ENCODE results near the gene NELL1.

The NELL1 gene

DNA sequence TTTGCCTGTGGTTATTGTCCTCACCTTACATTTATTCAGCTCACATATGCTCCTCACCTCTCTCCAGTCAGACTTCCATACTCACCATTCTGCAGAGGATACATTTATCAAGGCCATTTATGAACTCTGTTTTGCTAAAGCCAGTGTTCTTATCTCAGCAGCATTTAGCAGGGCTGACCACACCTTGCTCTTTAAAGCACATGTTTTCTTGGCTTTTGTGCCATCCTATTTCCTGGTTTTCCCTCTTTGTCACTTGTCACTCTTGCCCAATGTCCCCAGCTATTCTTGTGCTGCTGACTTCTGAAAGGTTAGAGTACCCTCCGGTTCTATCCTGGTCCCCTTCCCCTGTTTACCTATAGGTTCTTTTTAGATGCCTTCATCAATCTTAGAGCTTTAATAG is 446.6 kb downstream of the NELL1 start:
- Histone ChIP-seq H2BK120ac (ENCODE audit: insufficient read depth, low read length, poor library complexity) (no peak overlapping the region), H3K18ac (ENCODE audit: low read length) (no peak overlapping the region), H2BK12ac (ENCODE audit: low read length) (no peak overlapping the region), H3K14ac (ENCODE audit: low read length) (no peak overlapping the region), H3K9ac (ENCODE audit: low read length) (no peak overlapping the region), H2BK5ac (ENCODE audit: low read depth, low read length, poor library complexity) (no peak overlapping the region), H4K8ac (ENCODE audit: low read depth, low read length) (no peak overlapping the region), H2AFZ (ENCODE audit: insufficient read depth, low read length, poor library complexity) (no peak overlapping the region), H3K23ac (ENCODE audit: low read length) (no peak overlapping the region), H4K91ac (ENCODE audit: low read depth, low read length) (no peak overlapping the region), H3K79me1 (ENCODE audit: low read length) (no peaks in the 10 kb centered on the region), H3K79me2 (ENCODE audit: control insufficient read depth, insufficient read depth, low read length, poor library complexity) (no peaks in the 10 kb centered on the region), H3K4me1 (ENCODE audit: control insufficient read depth in 1 of 2, insufficient read depth in 2 of 2, low read length in 2 of 2) (no peaks in the 10 kb centered on the region), H3K36me3 (ENCODE audit: control insufficient read depth in 1 of 2, insufficient read depth in 2 of 2, low read length in 2 of 2) (no peaks in the 10 kb centered on the region), H3K9me3 (ENCODE audit: insufficient read depth, low read depth, low read length) (no peaks in the 10 kb centered on the region), H3K4me2 (ENCODE audit: low read length) (no peak overlapping the region), H3K4ac (ENCODE audit: low read depth, low read length) (no peak overlapping the region), H3K4me3 (ENCODE audit: low read depth, low read length) (no peak overlapping the region), H3K27ac (ENCODE audit: low read depth, low read length) (no peak overlapping the region), H2AK5ac (ENCODE audit: low read length) (no peak overlapping the region), H3K27me3 (ENCODE audit: insufficient read depth, low read length) (no peaks in the 10 kb centered on the region), H4K12ac (ENCODE audit: low read depth, low read length) (no peak overlapping the region)
- WGBS (ENCODE audit: extremely low coverage, insufficient coverage, insufficient read length) = no CpG with 5 or more reads among the region's 1 CpG
- no peak for DNase-seq

DNA sequence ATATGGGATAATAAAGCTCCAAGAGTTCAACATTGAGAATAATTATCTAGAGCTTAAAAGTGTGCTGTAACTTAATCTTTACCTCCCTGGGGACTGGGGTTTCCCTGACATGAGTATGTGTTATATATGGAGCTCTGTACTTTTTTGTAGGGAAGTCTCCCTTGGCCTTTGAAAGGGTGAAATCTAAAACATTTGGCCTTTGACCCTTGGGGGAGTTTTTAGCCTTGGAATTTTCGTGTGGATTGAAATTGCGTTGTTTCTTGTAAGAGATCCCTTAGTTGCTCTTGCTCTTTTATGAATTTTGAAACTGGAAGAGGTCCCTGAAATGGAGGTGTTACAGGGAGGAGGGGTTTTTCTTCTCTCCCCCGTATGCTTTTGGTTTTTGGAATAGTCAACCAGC is 450.0 kb downstream of the NELL1 start:
- no peak overlapping the region for H2BK12ac ChIP-seq (ENCODE audit: low read length)
- H3K36me3 ChIP-seq (ENCODE audit: control insufficient read depth in 1 of 2, insufficient read depth in 2 of 2, low read length in 2 of 2) = no peaks in the 10 kb centered on the region
- no peak overlapping the region for H3K9ac ChIP-seq (ENCODE audit: low read length)
- no peaks in the 10 kb centered on the region for H3K9me3 ChIP-seq (ENCODE audit: insufficient read depth, low read depth, low read length)
- no peak overlapping the region for H3K27ac ChIP-seq (ENCODE audit: low read depth, low read length)
- H3K4me1 ChIP-seq (ENCODE audit: control insufficient read depth in 1 of 2, insufficient read depth in 2 of 2, low read length in 2 of 2) = no peaks in the 10 kb centered on the region
- no peak overlapping the region for H4K8ac ChIP-seq (ENCODE audit: low read depth, low read length)
- no peaks in the 10 kb centered on the region for H3K27me3 ChIP-seq (ENCODE audit: insufficient read depth, low read length)
- H2AFZ ChIP-seq (ENCODE audit: insufficient read depth, low read length, poor library complexity) = no peak overlapping the region
- H4K91ac ChIP-seq (ENCODE audit: low read depth, low read length) = no peak overlapping the region
- no peak overlapping the region for H3K4me3 ChIP-seq (ENCODE audit: low read depth, low read length)
- no peak overlapping the region for H2BK5ac ChIP-seq (ENCODE audit: low read depth, low read length, poor library complexity)
- H4K12ac ChIP-seq (ENCODE audit: low read depth, low read length) = no peak overlapping the region
- H2BK120ac ChIP-seq (ENCODE audit: insufficient read depth, low read length, poor library complexity) = no peak overlapping the region
- H3K4me2 ChIP-seq (ENCODE audit: low read length) = no peak overlapping the region
- H3K23ac ChIP-seq (ENCODE audit: low read length) = no peak overlapping the region
- H3K14ac ChIP-seq (ENCODE audit: low read length) = no peak overlapping the region
- H2AK5ac ChIP-seq (ENCODE audit: low read length) = no peak overlapping the region
- no peak overlapping the region for H3K18ac ChIP-seq (ENCODE audit: low read length)
- H3K79me2 ChIP-seq (ENCODE audit: control insufficient read depth, insufficient read depth, low read length, poor library complexity) = no peaks in the 10 kb centered on the region
- DNase-seq = no peak
- H3K79me1 ChIP-seq (ENCODE audit: low read length) = no peaks in the 10 kb centered on the region
- no peak overlapping the region for H3K4ac ChIP-seq (ENCODE audit: low read depth, low read length)
- WGBS (ENCODE audit: extremely low coverage, insufficient coverage, insufficient read length) = no CpG with 5 or more reads among the region's 3 CpGs

DNA sequence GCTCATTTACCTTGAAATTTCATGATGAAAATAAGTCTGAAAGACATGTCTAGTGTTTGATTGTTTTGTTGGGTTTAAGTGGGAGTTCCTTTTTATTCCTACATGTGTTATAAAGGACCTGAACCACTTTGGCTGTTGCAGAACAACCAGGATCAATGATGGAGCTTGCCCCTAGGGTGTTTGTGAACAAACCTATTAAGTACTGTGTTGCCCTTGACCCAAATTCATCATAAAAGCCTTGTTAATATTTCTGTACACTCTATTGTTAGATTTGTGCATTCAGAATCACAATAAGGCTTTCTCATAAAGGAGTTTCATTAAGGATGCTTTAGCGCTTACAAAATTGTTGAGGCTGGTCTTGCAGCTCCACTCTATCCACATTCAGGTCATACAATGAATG is 452.6 kb downstream of the NELL1 start:
- H3K9me3 ChIP-seq (ENCODE audit: insufficient read depth, low read depth, low read length) = no peaks in the 10 kb centered on the region
- no peak overlapping the region for H3K4ac ChIP-seq (ENCODE audit: low read depth, low read length)
- H3K18ac ChIP-seq (ENCODE audit: low read length) = no peak overlapping the region
- H2BK120ac ChIP-seq (ENCODE audit: insufficient read depth, low read length, poor library complexity) = no peak overlapping the region
- no peak overlapping the region for H2AFZ ChIP-seq (ENCODE audit: insufficient read depth, low read length, poor library complexity)
- H4K8ac ChIP-seq (ENCODE audit: low read depth, low read length) = no peak overlapping the region
- no peak for DNase-seq
- H3K79me2 ChIP-seq (ENCODE audit: control insufficient read depth, insufficient read depth, low read length, poor library complexity) = no peaks in the 10 kb centered on the region
- H3K14ac ChIP-seq (ENCODE audit: low read length) = no peak overlapping the region
- no peak overlapping the region for H2BK12ac ChIP-seq (ENCODE audit: low read length)
- H3K9ac ChIP-seq (ENCODE audit: low read length) = no peak overlapping the region
- no peak overlapping the region for H2BK5ac ChIP-seq (ENCODE audit: low read depth, low read length, poor library complexity)
- H3K36me3 ChIP-seq (ENCODE audit: control insufficient read depth in 1 of 2, insufficient read depth in 2 of 2, low read length in 2 of 2) = no peaks in the 10 kb centered on the region
- H4K91ac ChIP-seq (ENCODE audit: low read depth, low read length) = no peak overlapping the region
- no peak overlapping the region for H2AK5ac ChIP-seq (ENCODE audit: low read length)
- no peak overlapping the region for H3K27ac ChIP-seq (ENCODE audit: low read depth, low read length)
- no peaks in the 10 kb centered on the region for H3K4me1 ChIP-seq (ENCODE audit: control insufficient read depth in 1 of 2, insufficient read depth in 2 of 2, low read length in 2 of 2)
- H3K27me3 ChIP-seq (ENCODE audit: insufficient read depth, low read length) = no peaks in the 10 kb centered on the region
- no CpG with 5 or more reads among the region's 1 CpG for WGBS (ENCODE audit: extremely low coverage, insufficient coverage, insufficient read length)
- H3K23ac ChIP-seq (ENCODE audit: low read length) = no peak overlapping the region
- H3K79me1 ChIP-seq (ENCODE audit: low read length) = no peaks in the 10 kb centered on the region
- H4K12ac ChIP-seq (ENCODE audit: low read depth, low read length) = no peak overlapping the region
- H3K4me3 ChIP-seq (ENCODE audit: low read depth, low read length) = no peak overlapping the region
- H3K4me2 ChIP-seq (ENCODE audit: low read length) = no peak overlapping the region

DNA sequence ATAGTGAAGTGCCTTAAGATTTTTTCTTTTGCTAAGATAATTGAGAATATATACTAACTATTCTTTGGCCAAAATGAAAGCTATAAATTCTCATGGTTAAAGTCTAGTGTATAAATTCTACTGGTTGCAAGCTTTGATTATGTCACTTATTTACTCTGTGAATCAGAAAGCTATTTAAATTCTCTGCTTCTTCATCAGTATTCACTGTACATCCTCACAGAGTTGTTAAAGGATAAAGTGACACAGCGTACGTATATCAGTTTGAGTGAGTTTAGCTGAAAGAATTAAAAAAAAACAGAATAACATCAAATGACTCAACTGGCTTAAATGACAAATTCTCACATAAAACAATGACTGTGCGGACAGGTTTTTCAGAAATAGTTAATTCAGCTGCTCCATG is 453.1 kb downstream of the NELL1 start:
- Histone ChIP-seq H3K23ac (ENCODE audit: low read length) (no peak overlapping the region), H3K27me3 (ENCODE audit: insufficient read depth, low read length) (no peaks in the 10 kb centered on the region), H3K27ac (ENCODE audit: low read depth, low read length) (no peak overlapping the region), H3K4me2 (ENCODE audit: low read length) (no peak overlapping the region), H3K79me2 (ENCODE audit: control insufficient read depth, insufficient read depth, low read length, poor library complexity) (no peaks in the 10 kb centered on the region), H3K4ac (ENCODE audit: low read depth, low read length) (no peak overlapping the region), H2BK5ac (ENCODE audit: low read depth, low read length, poor library complexity) (no peak overlapping the region), H3K4me3 (ENCODE audit: low read depth, low read length) (no peak overlapping the region), H2BK120ac (ENCODE audit: insufficient read depth, low read length, poor library complexity) (no peak overlapping the region), H3K9ac (ENCODE audit: low read length) (no peak overlapping the region), H2AK5ac (ENCODE audit: low read length) (no peak overlapping the region), H4K12ac (ENCODE audit: low read depth, low read length) (no peak overlapping the region), H3K9me3 (ENCODE audit: insufficient read depth, low read depth, low read length) (no peaks in the 10 kb centered on the region), H3K36me3 (ENCODE audit: control insufficient read depth in 1 of 2, insufficient read depth in 2 of 2, low read length in 2 of 2) (no peaks in the 10 kb centered on the region), H3K14ac (ENCODE audit: low read length) (no peak overlapping the region), H4K8ac (ENCODE audit: low read depth, low read length) (no peak overlapping the region), H2BK12ac (ENCODE audit: low read length) (no peak overlapping the region), H4K91ac (ENCODE audit: low read depth, low read length) (no peak overlapping the region), H3K4me1 (ENCODE audit: control insufficient read depth in 1 of 2, insufficient read depth in 2 of 2, low read length in 2 of 2) (no peaks in the 10 kb centered on the region), H3K79me1 (ENCODE audit: low read length) (no peaks in the 10 kb centered on the region), H2AFZ (ENCODE audit: insufficient read depth, low read length, poor library complexity) (no peak overlapping the region), H3K18ac (ENCODE audit: low read length) (no peak overlapping the region)
- WGBS (ENCODE audit: extremely low coverage, insufficient coverage, insufficient read length) = no CpG with 5 or more reads among the region's 3 CpGs
- DNase-seq = no peak

Measured in trophoblast cell (in vitro differentiated cells and primary cell).